Stimulated activated CD8-positive, alpha-beta memory T cell treated with anti-CD3 and anti-CD28 coated beads, Interleukin-4, amount 100 ng/mL, for 24 hours (primary cell): ENCODE data around the gene QRICH1.
A peak's percentile ranks its signal among the peaks of the same experiment; 100 is the strongest.

Experiments used
- DNase-seq: peaks from one replicate; pipeline ENCODE4 v3.0.0-alpha.2; 2020; ENCODE audit warnings: low read depth

Gene QRICH1

DNA sequence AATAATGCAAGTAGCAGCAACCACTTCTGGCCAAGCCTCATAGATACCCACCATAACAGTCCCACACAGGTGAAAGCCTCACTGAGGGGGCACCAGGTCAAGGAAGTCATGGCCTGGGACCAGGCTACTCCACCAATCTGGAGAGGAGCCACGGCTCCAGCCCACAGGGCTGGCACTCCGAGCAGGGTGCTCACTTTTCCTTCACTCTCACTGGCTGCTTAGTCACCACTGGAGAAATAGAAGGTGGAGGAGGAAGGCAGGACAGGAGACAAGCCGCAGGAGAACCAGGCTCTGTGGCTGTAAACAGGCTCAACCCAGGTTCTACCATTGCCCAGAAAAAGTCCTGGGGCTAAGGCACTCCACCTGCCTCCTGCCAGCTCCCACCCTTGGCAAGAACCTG lies 25.6 kb upstream of the QRICH1 start:
- no peak for DNase-seq

- DNase-seq: no peak
Measured at GRCh38 chr3:49119036-49119435, 25.2 kb upstream of the QRICH1 start.

GRCh38 chr3:49112262-49112661 lies 18.4 kb upstream of the QRICH1 start:
- DNase-seq: no peak

GRCh38 chr3:49111347-49111746 lies 17.5 kb upstream of the QRICH1 start:
- no peak for DNase-seq

DNA sequence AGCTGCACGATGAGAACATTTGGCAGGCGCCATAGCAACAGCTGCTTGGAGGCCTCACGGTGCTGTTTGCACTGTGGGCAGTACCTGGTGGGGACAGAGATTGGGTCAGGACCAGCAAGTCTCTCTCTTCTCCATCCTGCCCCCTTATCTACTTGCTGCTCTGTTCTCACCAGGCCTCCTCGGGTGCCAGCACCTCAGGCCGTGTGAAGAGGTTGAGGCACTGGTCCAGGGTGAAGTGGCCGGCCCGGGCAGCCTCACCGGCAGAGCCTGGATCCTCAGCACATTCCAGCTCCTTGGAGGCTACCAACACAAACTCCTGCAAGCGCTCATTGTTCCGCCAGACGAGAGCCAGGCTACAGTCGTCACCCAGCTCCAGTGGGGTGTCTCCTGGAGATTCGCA lies 16.9 kb upstream of the QRICH1 start:
- DNase-seq: no peak

GRCh38 chr3:49108346-49108745 lies 14.5 kb upstream of the QRICH1 start:
- no peak for DNase-seq

GRCh38 chr3:49104427-49105291 lies 10.8 kb upstream of the QRICH1 start, which contains the start of gene QARS1:
Gene QARS1 (minus strand): TSS chr3:49104757. CDS start chr3:49104733, 24 bp downstream.
- peak; percentile 84 for DNase-seq

DNA sequence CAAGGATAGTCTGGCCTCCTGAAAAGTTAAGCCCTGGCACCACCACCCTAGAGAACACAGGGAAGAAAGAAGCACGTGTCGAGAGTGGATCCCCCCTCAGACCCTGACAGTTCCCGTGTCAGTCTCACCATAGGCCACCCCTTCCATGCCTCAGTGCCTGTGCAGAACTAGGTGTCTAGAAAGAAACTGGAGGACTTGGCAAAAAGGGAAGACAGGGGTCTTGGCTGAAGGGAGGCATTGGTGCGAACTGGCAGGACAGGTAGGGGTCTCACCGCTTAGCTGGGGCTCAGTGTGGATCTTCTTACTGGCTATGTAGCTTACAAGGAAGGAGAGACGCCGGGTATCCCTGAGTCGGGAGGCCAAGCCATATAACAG lies 10.2 kb upstream of the QRICH1 start:
- no peak for DNase-seq

DNA sequence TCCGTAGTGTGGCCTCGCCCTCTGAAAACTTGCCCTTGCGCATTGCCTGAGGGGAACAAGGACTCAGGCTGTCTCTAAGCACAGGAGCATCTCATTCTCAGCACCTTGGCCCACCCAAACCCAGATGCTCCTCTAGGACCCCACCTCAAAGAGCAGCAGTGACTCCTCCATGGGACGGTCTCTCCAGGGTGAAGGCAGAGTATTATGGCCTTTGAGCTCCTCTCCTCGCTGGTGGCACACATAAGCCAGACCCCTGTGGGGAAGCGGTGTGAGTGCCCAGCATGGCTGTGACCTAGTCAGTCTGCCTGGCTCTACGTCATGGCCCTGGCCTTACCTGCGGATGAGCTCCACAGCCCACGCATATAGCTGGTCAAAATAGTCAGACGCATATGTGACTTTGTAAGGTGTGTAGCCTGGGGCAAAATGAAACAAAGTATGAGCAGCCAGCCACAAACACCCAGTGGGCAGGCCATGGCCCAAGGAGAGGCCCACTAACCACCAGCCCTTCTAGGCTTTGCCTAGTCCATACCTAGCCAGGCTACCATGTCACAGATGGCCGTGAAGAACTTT lies 6.3 kb upstream of the QRICH1 start:
- DNase-seq: no peak

DNA sequence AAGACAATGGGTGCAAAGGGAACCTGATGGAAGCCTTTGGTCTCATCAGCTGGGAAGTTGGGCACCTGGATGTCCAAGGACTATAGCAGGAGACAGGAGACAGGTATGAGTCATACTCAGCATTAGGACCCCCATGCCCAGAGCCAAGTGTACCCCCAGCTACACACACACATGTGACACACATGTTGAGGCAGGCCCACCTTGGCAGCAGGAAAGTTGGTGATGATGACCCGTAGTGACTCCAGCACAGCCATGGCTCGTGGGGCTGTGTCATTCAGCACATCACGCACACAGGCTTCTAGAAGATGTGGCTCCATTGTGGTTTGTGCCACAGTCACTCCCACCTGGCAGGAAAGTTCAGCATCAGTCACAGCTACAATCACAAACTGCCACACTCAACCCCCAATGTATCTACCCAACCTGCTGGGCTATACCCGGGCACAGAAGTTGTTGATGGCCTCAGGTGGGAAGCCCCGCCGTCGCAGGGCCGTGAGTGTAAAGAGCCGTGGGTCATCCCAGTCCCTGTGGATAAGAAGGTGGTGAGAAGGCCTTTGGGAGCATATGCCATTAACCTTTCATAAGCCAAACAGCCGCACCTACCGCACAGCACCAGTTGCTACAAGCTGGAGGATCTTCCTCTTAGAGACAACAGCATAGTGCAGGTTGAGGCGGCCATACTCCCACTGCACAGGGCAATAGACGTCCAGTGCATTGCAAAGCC lies 5.2 kb upstream of the QRICH1 start:
- DNase-seq: no peak

DNA sequence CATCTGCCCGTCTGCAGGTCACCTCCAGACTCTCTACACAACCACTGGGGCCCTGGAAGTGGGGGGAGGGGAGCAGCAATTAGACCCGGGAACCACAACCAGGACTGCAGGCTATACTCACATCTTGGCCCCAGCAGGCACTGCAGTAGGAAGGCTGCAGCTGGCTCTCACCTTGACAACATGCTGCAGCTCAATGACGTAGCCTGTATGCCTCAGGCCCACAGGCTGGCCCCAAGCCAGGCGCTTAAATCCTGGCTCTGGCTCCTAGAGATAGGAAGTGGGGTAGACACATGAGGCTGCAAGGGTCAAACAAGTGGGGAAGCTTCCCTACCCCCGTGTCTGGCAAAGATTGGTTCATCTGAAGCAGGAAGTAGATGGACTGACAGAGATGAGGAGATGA lies 4.6 kb upstream of the QRICH1 start:
- no peak for DNase-seq

DNA sequence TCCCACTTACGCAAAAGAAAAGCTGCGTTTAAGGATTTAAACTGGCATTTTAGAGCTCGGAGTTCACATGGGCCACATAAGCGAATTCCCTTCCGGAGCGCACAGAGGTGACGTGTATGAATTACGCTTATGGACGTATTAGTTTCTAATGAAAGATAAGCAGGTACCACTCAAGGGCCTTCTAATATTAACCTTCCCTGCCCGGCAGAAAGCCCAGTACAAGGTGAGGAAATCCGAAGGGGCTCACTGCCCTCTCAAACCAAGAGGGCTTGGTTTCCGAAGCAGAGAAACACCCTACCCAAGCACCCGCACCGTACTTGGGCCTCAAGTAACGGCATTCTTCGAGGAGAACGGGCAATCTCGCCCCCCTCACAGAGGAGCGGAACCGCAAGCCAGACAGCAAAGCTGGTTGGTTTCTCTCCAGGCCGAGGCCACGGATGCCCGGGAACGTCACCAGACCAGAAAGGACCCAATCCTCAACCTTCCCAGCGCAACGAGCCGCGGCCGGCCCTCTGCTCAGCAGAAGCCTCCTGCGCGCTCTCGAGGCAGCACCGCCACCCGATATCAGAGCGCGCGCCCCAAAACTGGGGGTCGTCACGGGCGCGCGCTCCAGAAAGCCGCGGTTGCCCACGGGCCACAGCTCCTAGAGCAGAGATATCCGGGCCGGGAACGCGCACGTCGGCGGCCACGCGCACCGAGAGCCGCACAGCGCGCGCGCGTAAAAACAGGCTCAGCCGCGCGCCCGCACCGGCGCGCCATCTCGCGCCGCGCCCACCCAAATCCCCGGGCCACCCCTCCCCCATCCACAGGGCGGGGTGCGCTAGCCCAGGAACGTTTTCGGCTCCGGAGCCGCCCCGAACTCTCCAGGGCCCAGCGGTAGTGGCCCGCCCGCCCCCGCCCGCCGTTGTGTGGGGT lies 676 bp downstream of the QRICH1 start:
- DNase-seq: peak; percentile 78

DNA sequence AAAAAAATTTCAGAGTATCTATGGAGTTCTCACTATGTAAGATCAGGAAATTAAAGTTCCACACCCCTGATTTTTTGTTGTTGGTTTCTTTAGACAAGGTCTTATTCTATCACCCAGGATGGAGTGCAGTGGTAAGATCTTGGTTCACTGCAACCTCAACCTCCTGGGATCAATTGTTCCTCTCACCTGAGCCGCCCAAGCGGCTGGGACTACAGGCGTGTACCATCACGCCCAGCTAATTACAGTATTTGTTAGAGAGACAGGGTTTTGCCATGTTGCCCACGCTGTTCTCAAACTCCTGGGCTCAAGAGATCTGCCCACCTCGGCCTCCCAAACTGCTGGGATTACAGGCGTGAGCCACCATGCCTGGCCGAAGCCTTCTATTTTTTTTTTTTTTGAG lies 12.4 kb downstream of the QRICH1 start:
- no peak for DNase-seq

DNA sequence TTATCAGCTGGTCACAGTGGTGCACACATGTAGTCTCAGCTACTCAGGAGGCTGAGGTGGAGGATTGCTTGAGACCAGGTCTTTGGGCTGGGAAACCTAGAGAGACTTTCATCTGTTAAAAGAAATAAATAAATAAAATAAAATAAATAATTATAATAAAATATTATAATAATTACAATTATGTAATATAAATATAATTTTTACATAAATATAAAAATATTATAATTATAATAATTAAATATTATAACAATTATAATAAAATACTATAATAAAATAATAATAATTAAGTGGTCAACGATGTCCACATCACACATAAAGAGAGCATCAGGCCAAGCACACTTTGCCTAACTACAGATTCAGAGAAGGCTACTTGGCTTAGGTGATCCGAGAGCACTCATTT lies 14.6 kb downstream of the QRICH1 start:
- no peak for DNase-seq

GRCh38 chr3:49076646-49077045 lies 17.2 kb downstream of the QRICH1 start:
- DNase-seq: no peak

DNA sequence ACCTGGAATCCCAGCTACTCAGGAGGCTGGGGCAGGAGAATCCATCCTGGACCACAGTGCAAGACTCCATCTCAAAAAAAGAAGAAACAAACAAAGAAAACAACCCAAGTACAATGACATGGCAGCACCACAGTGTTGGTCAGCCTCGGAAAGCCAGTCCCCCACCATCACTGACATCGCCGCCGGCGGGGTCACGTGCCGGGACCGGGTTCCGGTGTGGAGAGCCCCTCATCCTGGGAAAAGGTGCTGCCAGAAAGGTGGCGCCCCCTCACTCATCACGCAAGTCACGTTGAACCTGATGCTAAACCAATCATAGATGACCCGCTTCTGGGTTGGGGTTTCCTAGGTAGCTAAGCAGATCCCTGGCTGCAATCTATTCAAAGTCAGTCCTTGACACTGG lies 17.8 kb downstream of the QRICH1 start:
- DNase-seq: no peak

DNA sequence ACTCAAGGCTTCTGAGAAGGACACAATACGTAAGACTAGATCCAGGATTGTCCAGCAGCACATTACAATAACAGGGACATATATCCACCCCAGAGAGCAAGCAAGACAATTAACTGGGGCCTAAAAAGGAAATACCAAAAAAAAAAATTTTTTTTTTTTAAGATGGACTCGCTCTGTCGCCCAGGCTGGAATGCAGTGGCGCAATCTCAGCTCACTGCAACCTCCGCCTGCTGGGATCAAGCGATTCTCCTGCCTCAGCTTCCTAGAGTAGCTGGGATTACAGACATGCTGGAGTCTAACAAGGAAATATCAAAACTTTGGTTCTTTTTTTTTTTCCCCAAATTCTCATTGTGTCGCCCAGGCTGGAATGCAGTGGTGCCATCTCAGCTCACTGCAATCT lies 35.9 kb downstream of the QRICH1 start:
- DNase-seq: no peak

- DNase-seq: no peak
Measured at GRCh38 chr3:49057268-49057667, 36.6 kb downstream of the QRICH1 start.

- no peak for DNase-seq
Measured at GRCh38 chr3:49054344-49054862, 39.5 kb downstream of the QRICH1 start.

- no peak for DNase-seq
Measured at GRCh38 chr3:49053543-49053942, 40.3 kb downstream of the QRICH1 start.

- DNase-seq: no peak
Measured at GRCh38 chr3:49035281-49035680, 58.6 kb downstream of the QRICH1 start.

GRCh38 chr3:49034650-49035049 lies 59.2 kb downstream of the QRICH1 start:
- DNase-seq: no peak
